Measurements from ENCODE around the gene KCNH1. TPM values are rescaled to one million over a fixed set of nuclear protein-coding genes. Genes with fewer than 3 reads are reported as not detected.

KCNH1 gene
- total RNA-seq, 1 experiment from 2014 or later, result not detected

DNA sequence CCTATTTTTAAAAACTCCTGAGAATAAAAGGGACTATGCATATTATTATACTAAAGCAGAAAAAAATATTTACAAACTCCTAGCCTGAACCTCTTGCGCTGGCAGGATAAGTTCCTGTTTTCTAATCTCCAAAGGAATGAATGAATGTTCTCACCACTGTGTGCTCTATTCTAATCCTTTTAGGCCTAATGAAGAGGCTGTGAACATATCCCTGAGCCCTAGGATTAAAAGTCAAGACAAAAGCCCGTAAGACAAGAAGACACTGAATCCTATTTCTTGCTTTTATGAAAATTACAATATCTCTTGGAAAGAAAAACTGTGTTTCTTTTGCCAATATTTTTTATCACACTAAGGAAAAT, 487.7 kb downstream of the KCNH1 start:
- H3K27me3 ChIP-seq (replicated peaks; ENCODE audit: insufficient read depth, low read depth, low read length, poor library complexity), result no peaks in the 10 kb centered on the region
- intact Hi-C loops (cut with micrococcal nuclease; ENCODE audit: unreplicated experiment), result no loop called here
- no TSS peak for BruUV-seq (replicated peaks)
- TF ChIP-seq, protein P1, sequence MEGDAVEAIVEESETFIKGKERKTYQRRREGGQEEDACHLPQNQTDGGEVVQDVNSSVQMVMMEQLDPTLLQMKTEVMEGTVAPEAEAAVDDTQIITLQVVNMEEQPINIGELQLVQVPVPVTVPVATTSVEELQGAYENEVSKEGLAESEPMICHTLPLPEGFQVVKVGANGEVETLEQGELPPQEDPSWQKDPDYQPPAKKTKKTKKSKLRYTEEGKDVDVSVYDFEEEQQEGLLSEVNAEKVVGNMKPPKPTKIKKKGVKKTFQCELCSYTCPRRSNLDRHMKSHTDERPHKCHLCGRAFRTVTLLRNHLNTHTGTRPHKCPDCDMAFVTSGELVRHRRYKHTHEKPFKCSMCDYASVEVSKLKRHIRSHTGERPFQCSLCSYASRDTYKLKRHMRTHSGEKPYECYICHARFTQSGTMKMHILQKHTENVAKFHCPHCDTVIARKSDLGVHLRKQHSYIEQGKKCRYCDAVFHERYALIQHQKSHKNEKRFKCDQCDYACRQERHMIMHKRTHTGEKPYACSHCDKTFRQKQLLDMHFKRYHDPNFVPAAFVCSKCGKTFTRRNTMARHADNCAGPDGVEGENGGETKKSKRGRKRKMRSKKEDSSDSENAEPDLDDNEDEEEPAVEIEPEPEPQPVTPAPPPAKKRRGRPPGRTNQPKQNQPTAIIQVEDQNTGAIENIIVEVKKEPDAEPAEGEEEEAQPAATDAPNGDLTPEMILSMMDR (conservative IDR thresholded peaks at IDR 0.05; ENCODE audit: low read depth, low read length), result no peak
- no peak for TF ChIP-seq EZH2 (IDR thresholded peaks at IDR 0.05; ENCODE audit: borderline replicate concordance, low read depth, low read length, poor library complexity, severe bottlenecking)
- H3K36me3 ChIP-seq (ENCODE audit: insufficient read depth, low read length, poor library complexity, severe bottlenecking), result no peaks in the 10 kb centered on the region
- H3K4me3 ChIP-seq (ENCODE audit: low read depth, low read length, poor library complexity, severe bottlenecking), result no peak overlapping the region
- ChIA-PET POLR2A (ENCODE audit: low non-redundant PET) (no interaction called here), CTCF (no interaction called here)
- no peak overlapping the region for H3K27ac ChIP-seq (ENCODE audit: low read depth, low read length, poor library complexity, severe bottlenecking)
- peaks cover 28% of the 10 kb centered on the region for H3K4me1 ChIP-seq (ENCODE audit: insufficient read depth, low read length, poor library complexity, severe bottlenecking)
- peak; percentile 28 for DNase-seq (ENCODE audit: low spot score)
- no peaks in the 10 kb centered on the region for H3K9me3 ChIP-seq (ENCODE audit: low read depth, low read length, poor library complexity, severe bottlenecking)

DNA sequence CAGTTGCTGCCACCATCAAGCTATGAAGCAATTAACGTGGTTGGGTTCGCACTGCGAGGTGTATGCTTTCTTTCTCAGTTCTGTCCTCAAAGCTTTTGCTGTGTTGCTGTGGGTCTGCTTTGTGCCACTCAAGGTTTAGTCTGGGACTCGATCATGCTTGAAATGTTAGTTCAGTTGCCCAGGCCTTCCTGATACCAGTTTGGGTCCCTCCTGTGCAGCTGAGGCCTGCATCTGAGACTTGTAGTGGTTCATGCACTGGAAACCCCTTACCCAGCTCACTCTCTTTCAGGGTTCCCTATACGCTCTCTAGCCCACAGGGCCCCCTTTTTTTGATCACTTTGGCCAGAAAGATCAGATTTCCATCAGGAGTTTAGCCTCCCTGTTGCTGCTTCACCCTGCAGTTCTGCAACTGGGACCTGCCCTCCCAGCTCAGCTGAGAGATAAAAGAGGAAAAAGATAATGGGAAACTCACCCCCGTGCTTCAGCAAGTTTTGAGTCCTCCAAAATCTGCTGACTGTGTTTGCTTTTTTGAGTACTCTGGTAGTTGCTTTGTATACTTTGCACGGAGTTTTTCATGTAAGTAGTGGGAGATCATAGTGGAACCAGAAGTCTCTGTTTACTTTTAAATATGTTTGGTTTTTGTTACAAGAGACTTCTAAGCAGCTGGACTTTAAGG, 488.2 kb downstream of the KCNH1 start:
- Histone ChIP-seq H3K4me3 (ENCODE audit: low read depth, low read length, poor library complexity, severe bottlenecking) (no peak overlapping the region), H3K27me3 (replicated peaks; ENCODE audit: insufficient read depth, low read depth, low read length, poor library complexity) (no peaks in the 10 kb centered on the region), H3K27ac (ENCODE audit: low read depth, low read length, poor library complexity, severe bottlenecking) (peak overlapping the region; percentile 18), H3K36me3 (ENCODE audit: insufficient read depth, low read length, poor library complexity, severe bottlenecking) (no peaks in the 10 kb centered on the region), H3K9me3 (ENCODE audit: low read depth, low read length, poor library complexity, severe bottlenecking) (no peaks in the 10 kb centered on the region), H3K4me1 (ENCODE audit: insufficient read depth, low read length, poor library complexity, severe bottlenecking) (peaks cover 28% of the 10 kb centered on the region)
- intact Hi-C loops (cut with micrococcal nuclease; ENCODE audit: unreplicated experiment), result no loop called here
- POLR2A ChIA-PET (ENCODE audit: low non-redundant PET), result no interaction called here
- DNase-seq (ENCODE audit: low spot score), result no peak
- CTCF ChIA-PET, result no interaction called here
- no peak for TF ChIP-seq EZH2 (IDR thresholded peaks at IDR 0.05; ENCODE audit: borderline replicate concordance, low read depth, low read length, poor library complexity, severe bottlenecking)
- TF ChIP-seq, protein P1 (conservative IDR thresholded peaks at IDR 0.05; ENCODE audit: low read depth, low read length), result no peak
- no TSS peak for BruUV-seq (replicated peaks)

DNA sequence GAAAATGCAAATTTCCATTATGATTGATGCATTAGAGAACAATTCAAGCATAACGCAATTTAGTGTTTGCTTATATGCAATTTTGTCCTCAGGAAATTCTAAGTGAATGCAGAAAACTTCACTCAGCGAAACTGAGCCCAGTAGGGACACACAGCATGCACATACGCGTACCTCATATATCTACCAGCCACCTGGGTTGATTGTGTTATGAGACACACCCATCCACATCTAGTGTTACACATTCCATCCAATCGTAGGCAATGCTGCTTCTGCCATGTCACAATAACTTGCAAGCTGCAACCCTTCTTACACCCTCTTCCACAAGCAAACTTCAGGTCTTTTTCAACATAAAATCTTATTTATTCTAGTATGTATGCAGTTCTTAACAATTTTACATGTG, 492.4 kb downstream of the KCNH1 start:
- no peak for DNase-seq (ENCODE audit: low spot score)
- Histone ChIP-seq H3K4me1 (ENCODE audit: insufficient read depth, low read length, poor library complexity, severe bottlenecking) (peaks cover 9% of the 10 kb centered on the region), H3K27ac (ENCODE audit: low read depth, low read length, poor library complexity, severe bottlenecking) (no peak overlapping the region), H3K4me3 (ENCODE audit: low read depth, low read length, poor library complexity, severe bottlenecking) (no peak overlapping the region), H3K36me3 (ENCODE audit: insufficient read depth, low read length, poor library complexity, severe bottlenecking) (no peaks in the 10 kb centered on the region), H3K27me3 (replicated peaks; ENCODE audit: insufficient read depth, low read depth, low read length, poor library complexity) (peaks cover 6% of the 10 kb centered on the region), H3K9me3 (ENCODE audit: low read depth, low read length, poor library complexity, severe bottlenecking) (no peaks in the 10 kb centered on the region)
- no peak for TF ChIP-seq EZH2 (IDR thresholded peaks at IDR 0.05; ENCODE audit: borderline replicate concordance, low read depth, low read length, poor library complexity, severe bottlenecking)
- TF ChIP-seq, protein P1 (conservative IDR thresholded peaks at IDR 0.05; ENCODE audit: low read depth, low read length), result no peak
- ChIA-PET CTCF (no interaction called here), POLR2A (ENCODE audit: low non-redundant PET) (no interaction called here)
- intact Hi-C loops (cut with micrococcal nuclease; ENCODE audit: unreplicated experiment), result no loop called here
- BruUV-seq (replicated peaks), result no TSS peak

Measured in A673 (cell line).